GM18526 (cell line): ENCODE results near the gene NR1I3.

Experiments used
- POLR2A ChIP-seq: IDR thresholded peaks from 3 replicates; pipeline ENCODE4 v1.6.1; 2011; ENCODE audit not compliant: insufficient read length; ENCODE audit errors: extremely low read depth

Gene NR1I3

GRCh38 chr1:161206411-161207140, 31.4 kb downstream of the NR1I3 start:
- TF ChIP-seq POLR2A: no peak

GRCh38 chr1:161201836-161202712, 35.9 kb downstream of the NR1I3 start, which contains the start of gene NDUFS2:
TSS of gene NDUFS2 (plus strand) at chr1:161202367. CDS start at chr1:161202386, 19 bp downstream.
- peak; percentile 88 for TF ChIP-seq POLR2A

GRCh38 chr1:161200992-161201835, 36.8 kb downstream of the NR1I3 start:
- no peak for TF ChIP-seq POLR2A

- no peak for TF ChIP-seq POLR2A
Measured at GRCh38 chr1:161200421-161200991, 37.5 kb downstream of the NR1I3 start.

GRCh38 chr1:161199506-161200139, 38.4 kb downstream of the NR1I3 start:
- no peak for TF ChIP-seq POLR2A

- no peak for TF ChIP-seq POLR2A
Measured at GRCh38 chr1:161198897-161199431, 39.0 kb downstream of the NR1I3 start, which contains the start of gene ADAMTS4. TSS of gene ADAMTS4 (minus strand) at chr1:161199054. CDS start at chr1:161198627, 427 bp downstream.

- TF ChIP-seq POLR2A: no peak
Measured at GRCh38 chr1:161198194-161198896, 39.7 kb downstream of the NR1I3 start.

GRCh38 chr1:161197560-161198193, 40.3 kb downstream of the NR1I3 start:
- no peak for TF ChIP-seq POLR2A

GRCh38 chr1:161196521-161197451, 41.2 kb downstream of the NR1I3 start:
- TF ChIP-seq POLR2A: no peak

GRCh38 chr1:161196111-161196510, 41.9 kb downstream of the NR1I3 start:
- no peak for TF ChIP-seq POLR2A

GRCh38 chr1:161195171-161195570, 42.8 kb downstream of the NR1I3 start:
- TF ChIP-seq POLR2A: no peak
